ENCODE results near the gene MTMR3.

- TF ChIP-seq, protein P1, sequence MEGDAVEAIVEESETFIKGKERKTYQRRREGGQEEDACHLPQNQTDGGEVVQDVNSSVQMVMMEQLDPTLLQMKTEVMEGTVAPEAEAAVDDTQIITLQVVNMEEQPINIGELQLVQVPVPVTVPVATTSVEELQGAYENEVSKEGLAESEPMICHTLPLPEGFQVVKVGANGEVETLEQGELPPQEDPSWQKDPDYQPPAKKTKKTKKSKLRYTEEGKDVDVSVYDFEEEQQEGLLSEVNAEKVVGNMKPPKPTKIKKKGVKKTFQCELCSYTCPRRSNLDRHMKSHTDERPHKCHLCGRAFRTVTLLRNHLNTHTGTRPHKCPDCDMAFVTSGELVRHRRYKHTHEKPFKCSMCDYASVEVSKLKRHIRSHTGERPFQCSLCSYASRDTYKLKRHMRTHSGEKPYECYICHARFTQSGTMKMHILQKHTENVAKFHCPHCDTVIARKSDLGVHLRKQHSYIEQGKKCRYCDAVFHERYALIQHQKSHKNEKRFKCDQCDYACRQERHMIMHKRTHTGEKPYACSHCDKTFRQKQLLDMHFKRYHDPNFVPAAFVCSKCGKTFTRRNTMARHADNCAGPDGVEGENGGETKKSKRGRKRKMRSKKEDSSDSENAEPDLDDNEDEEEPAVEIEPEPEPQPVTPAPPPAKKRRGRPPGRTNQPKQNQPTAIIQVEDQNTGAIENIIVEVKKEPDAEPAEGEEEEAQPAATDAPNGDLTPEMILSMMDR (IDR thresholded peaks at IDR 0.05) = no peak
- TF ChIP-seq SIN3A (IDR thresholded peaks at IDR 0.05; ENCODE audit: borderline replicate concordance, insufficient read depth, low read depth, low read length) = no peak
Measured at GRCh38 chr22:29936186-29936585, 53.2 kb downstream of the MTMR3 start.

Data from Panc1 (cell line).